GM18526 (cell line): ENCODE results near the gene CNTLN.

Experiments
- POLR2A ChIP-seq: IDR thresholded peaks from 3 replicates; pipeline ENCODE4 v1.6.1; 2011; ENCODE audit not compliant: insufficient read length; ENCODE audit errors: extremely low read depth

CNTLN gene

GRCh38 chr9:17159469-17159868 lies 24.6 kb downstream of the CNTLN start:
- no peak for TF ChIP-seq POLR2A

- no peak for TF ChIP-seq POLR2A
Measured at GRCh38 chr9:17160327-17160726, 25.5 kb downstream of the CNTLN start.

- TF ChIP-seq POLR2A, result no peak
Measured at GRCh38 chr9:17165764-17166163, 30.9 kb downstream of the CNTLN start.

GRCh38 chr9:17166346-17166745 lies 31.5 kb downstream of the CNTLN start:
- no peak for TF ChIP-seq POLR2A

- no peak for TF ChIP-seq POLR2A
Measured at GRCh38 chr9:17171309-17172094, 36.7 kb downstream of the CNTLN start.

- TF ChIP-seq POLR2A, result no peak
Measured at GRCh38 chr9:17185481-17186029, 50.7 kb downstream of the CNTLN start.

GRCh38 chr9:17191082-17191481 lies 56.2 kb downstream of the CNTLN start:
- TF ChIP-seq POLR2A, result no peak

- TF ChIP-seq POLR2A, result no peak
Measured at GRCh38 chr9:17204611-17205152, 69.8 kb downstream of the CNTLN start.

GRCh38 chr9:17216011-17216410 lies 81.2 kb downstream of the CNTLN start:
- TF ChIP-seq POLR2A, result no peak

- no peak for TF ChIP-seq POLR2A
Measured at GRCh38 chr9:17216646-17217045, 81.8 kb downstream of the CNTLN start.

- TF ChIP-seq POLR2A, result no peak
Measured at GRCh38 chr9:17217272-17217671, 82.4 kb downstream of the CNTLN start.

GRCh38 chr9:17219261-17219660 lies 84.4 kb downstream of the CNTLN start:
- no peak for TF ChIP-seq POLR2A

GRCh38 chr9:17222932-17223331 lies 88.1 kb downstream of the CNTLN start:
- TF ChIP-seq POLR2A, result no peak

GRCh38 chr9:17225407-17225806 lies 90.6 kb downstream of the CNTLN start:
- TF ChIP-seq POLR2A, result no peak

GRCh38 chr9:17229945-17230560 lies 95.2 kb downstream of the CNTLN start:
- TF ChIP-seq POLR2A, result no peak

- no peak for TF ChIP-seq POLR2A
Measured at GRCh38 chr9:17230646-17231045, 95.8 kb downstream of the CNTLN start.
